GM18517 (cell line): ENCODE data around the gene PRKN.
"Not testable (repeated sequence)": the region's sequence is repeated elsewhere in the genome, so short reads cannot be mapped to it uniquely, and the experiment has no call there.

ENCODE experiments used
- ATAC-seq: cut with Tn5 transposase; IDR thresholded peaks from one replicate; pipeline ENCODE4 v1.9.1; 2021; ENCODE audit warnings: mild to moderate bottlenecking, moderate library complexity; ENCODE audit not compliant: unreplicated experiment

Gene PRKN

GRCh38 chr6:161313940-161314509 is 1413.5 kb downstream of the PRKN start:
- no peak for ATAC-seq

DNA sequence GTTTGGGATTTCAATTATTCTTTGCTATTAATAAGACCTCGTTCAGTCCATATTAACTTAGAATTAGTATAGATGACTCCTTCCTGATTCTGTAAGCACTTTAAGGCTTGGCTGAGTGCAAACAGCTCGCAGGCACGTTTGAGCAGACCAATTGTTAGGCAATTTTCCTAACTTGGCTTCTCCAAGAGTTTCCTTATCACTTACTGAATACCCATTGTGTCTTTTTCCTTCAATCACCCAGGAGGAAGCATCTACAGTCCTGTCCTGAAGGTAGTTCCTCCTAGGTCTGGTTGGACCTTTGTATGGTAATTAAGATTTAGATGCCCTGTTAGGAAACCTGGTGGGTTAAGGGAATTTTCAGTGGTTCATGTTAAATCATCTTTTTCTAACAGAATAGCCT is 1414.1 kb downstream of the PRKN start:
- ATAC-seq, result not testable (repeated sequence)

- ATAC-seq, result not testable (repeated sequence)
Measured at GRCh38 chr6:161309774-161310173, 1417.8 kb downstream of the PRKN start.

- no peak for ATAC-seq
Measured at GRCh38 chr6:161308075-161308655, 1419.4 kb downstream of the PRKN start.

GRCh38 chr6:161305860-161306259 is 1421.7 kb downstream of the PRKN start:
- ATAC-seq, result no peak

- ATAC-seq, result no peak
Measured at GRCh38 chr6:161303628-161304340, 1423.8 kb downstream of the PRKN start.

GRCh38 chr6:161302949-161303348 is 1424.6 kb downstream of the PRKN start:
- no peak for ATAC-seq

- ATAC-seq, result no peak
Measured at GRCh38 chr6:161301338-161301737, 1426.2 kb downstream of the PRKN start.

GRCh38 chr6:161300823-161301222 is 1426.7 kb downstream of the PRKN start:
- no peak for ATAC-seq

DNA sequence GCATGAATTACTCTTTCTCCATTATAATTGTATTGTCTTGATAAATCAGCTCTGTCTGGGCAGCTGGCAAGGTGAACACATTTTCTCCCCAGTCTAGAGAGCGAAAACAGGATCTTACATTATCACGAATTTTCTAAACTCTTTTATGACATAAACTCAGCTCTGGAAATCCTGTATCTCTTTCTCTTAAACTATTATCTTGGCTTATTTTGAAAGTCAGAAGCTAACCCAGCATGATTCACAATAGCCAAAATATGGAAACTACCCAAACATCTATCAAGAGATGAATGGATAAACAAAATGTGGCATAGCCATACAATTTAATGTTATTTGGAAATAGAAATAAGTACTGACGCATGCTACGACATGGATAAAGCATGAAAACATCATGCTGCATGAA is 1427.8 kb downstream of the PRKN start:
- no peak for ATAC-seq
